SK-N-SH (cell line): Measurements from ENCODE around the gene OSBPL2. TPM values are rescaled to one million over a fixed set of nuclear protein-coding genes. Genes with fewer than 3 reads are reported as not detected.

Source experiments
- CTCF ChIA-PET: fragments of 300-600, 350-600 bp; formaldehyde crosslinking; extraction: SDS; loops from one replicate; lab custom pipeline; 2021; lab: Yijun Ruan, JAX
- POLR2A ChIA-PET: fragments of 350-600 bp; sonication (Branson Sonifier 250); formaldehyde crosslinking; extraction: SDS; loops from one replicate; lab custom pipeline; 2020; ENCODE audit warnings: antibody characterized with exemption, inconsistent platforms; lab: Yijun Ruan, JAX
- DNase-seq: peaks from one replicate; pipeline ENCODE4 v3.0.0; 2012
- H2AFZ ChIP-seq: fragments of 200-600 bp; sonication (generic); 2 replicates; pipeline ENCODE4 v1.8.1; 2016; ENCODE audit warnings: antibody characterized with exemption, mild to moderate bottlenecking, low read depth
- H3F3A ChIP-seq: fragments of 200-600 bp; sonication (generic); replicated peaks from 2 replicates; pipeline ENCODE3; 2016; ENCODE audit warnings: antibody characterized with exemption, mild to moderate bottlenecking; ENCODE audit not compliant: insufficient read depth
- H3K27ac ChIP-seq, 2 experiments: fragments of 200-500 bp in 1 of 2; fragments of 200-600 bp in 1 of 2; sonication (Bioruptor generic) in 1 of 2; sonication (generic), shearing (Covaris generic) in 1 of 2; 2 replicates each; pipeline versions ENCODE4 v1.5.1 to v1.6.1; 2014 to 2016; ENCODE audit warnings: low read depth in 2 of 2, inconsistent platforms in 1 of 2, low read length in 1 of 2, mild to moderate bottlenecking in 1 of 2, mixed read lengths in 1 of 2
- H3K27me3 ChIP-seq: fragments of 200-600 bp; sonication (generic), shearing (Covaris generic); 2 replicates; pipeline ENCODE4 v1.6.1; 2016; ENCODE audit warnings: mixed run types; ENCODE audit not compliant: insufficient read depth
- H3K36me3 ChIP-seq, 2 experiments: fragments of 200-500 bp in 1 of 2; fragments of 200-600 bp in 1 of 2; sonication (Bioruptor generic) in 1 of 2; sonication (generic) in 1 of 2; replicated peaks in 1 of 2; 2 replicates each; pipeline versions ENCODE3 to v1.5.1; 2014 to 2016; ENCODE audit warnings: low read length in 1 of 2, mild to moderate bottlenecking in 1 of 2; ENCODE audit not compliant: insufficient read depth in 2 of 2, control insufficient read depth in 1 of 2
- H3K4me1 ChIP-seq, 2 experiments: fragments of 200-500 bp in 1 of 2; fragments of 200-600 bp in 1 of 2; sonication (Bioruptor generic) in 1 of 2; sonication (generic), shearing (Covaris generic) in 1 of 2; 2 replicates each; pipeline versions ENCODE4 v1.5.1 to v1.6.1; 2014 to 2016; ENCODE audit warnings: low read depth in 1 of 2, low read length in 1 of 2, mixed run types in 1 of 2; ENCODE audit not compliant: insufficient read depth in 2 of 2, control insufficient read depth in 1 of 2
- H3K4me2 ChIP-seq: fragments of 200-600 bp; sonication (generic), shearing (Covaris generic); 2 replicates; pipeline ENCODE4 v1.6.1; 2017; ENCODE audit warnings: mixed run types
- H3K4me3 ChIP-seq, 2 experiments: fragments of 200-500 bp in 1 of 2; fragments of 200-600 bp in 1 of 2; sonication (Bioruptor generic) in 1 of 2; sonication (generic), shearing (Covaris generic) in 1 of 2; 2 replicates each; pipeline versions ENCODE4 v1.5.1 to v1.8.1; 2014 to 2016; ENCODE audit warnings: low read depth in 2 of 2, inconsistent platforms in 1 of 2, low read length in 1 of 2, mild to moderate bottlenecking in 1 of 2, mixed read lengths in 1 of 2, moderate library complexity in 1 of 2
- H3K79me2 ChIP-seq: fragments of 200-600 bp; sonication (generic); 2 replicates; pipeline ENCODE4 v1.8.1; 2017; ENCODE audit warnings: mild to moderate bottlenecking; ENCODE audit not compliant: insufficient read depth
- H3K9ac ChIP-seq: fragments of 200-600 bp; sonication (generic); 2 replicates; pipeline ENCODE4 v1.6.1; 2017; ENCODE audit warnings: mixed run types
- H3K9me2 ChIP-seq: fragments of 200-600 bp; sonication (generic); 2 replicates; pipeline ENCODE4 v1.6.1; 2017; ENCODE audit warnings: mixed run types
- H3K9me3 ChIP-seq: fragments of 200-600 bp; sonication (generic); 2 replicates; pipeline ENCODE4 v1.6.1; 2017; ENCODE audit warnings: mixed run types, mild to moderate bottlenecking, moderate library complexity
- H4K20me1 ChIP-seq: fragments of 200-600 bp; sonication (generic); 2 replicates; pipeline ENCODE4 v1.6.1; 2017; ENCODE audit warnings: mild to moderate bottlenecking, mixed run types; ENCODE audit not compliant: insufficient read depth
- EZH2phosphoT487 ChIP-seq: fragments of 200-600 bp; sonication (generic); IDR thresholded peaks from 2 replicates; pipeline ENCODE4 v1.6.1; 2017; ENCODE audit warnings: low read depth, mixed run types, mild to moderate bottlenecking, antibody characterized with exemption, moderate library complexity, borderline replicate concordance
- FOSL2 ChIP-seq: IDR thresholded peaks from 2 replicates; pipeline ENCODE4 v1.4.0; 2012; ENCODE audit warnings: low read depth, mild to moderate bottlenecking, moderate library complexity, borderline replicate concordance
- FOXM1 ChIP-seq: IDR thresholded peaks from 2 replicates; pipeline ENCODE4 v1.4.0; 2012; ENCODE audit warnings: low read depth, mild to moderate bottlenecking
- GABPA ChIP-seq: IDR thresholded peaks from 2 replicates; pipeline ENCODE4 v1.4.0; 2012; ENCODE audit warnings: low read depth, mild to moderate bottlenecking
- GATA2 ChIP-seq: sonication (generic); formaldehyde crosslinking; IDR thresholded peaks from 2 replicates; pipeline ENCODE4 v1.5.0; 2020; ENCODE audit warnings: mild to moderate bottlenecking, missing genetic modification reagents
- JUND ChIP-seq: IDR thresholded peaks from 2 replicates; pipeline ENCODE4 v1.4.0; 2012
- NRF1 ChIP-seq: IDR thresholded peaks from 2 replicates; pipeline ENCODE4 v1.6.1; 2012; ENCODE audit warnings: low read depth, mild to moderate bottlenecking, low read length
- RAD21 ChIP-seq: IDR thresholded peaks from 2 replicates; pipeline ENCODE4 v1.6.1; 2012; ENCODE audit warnings: mild to moderate bottlenecking, low read length
- RXRA ChIP-seq: IDR thresholded peaks from 2 replicates; pipeline ENCODE4 v1.4.0; 2012; ENCODE audit warnings: low read depth, mild to moderate bottlenecking, borderline replicate concordance
- SMC3 ChIP-seq: IDR thresholded peaks from 2 replicates; pipeline ENCODE4 v1.6.1; 2012; ENCODE audit warnings: low read depth, low read length, improper control_type of control experiment
- TAF1 ChIP-seq: IDR thresholded peaks from 2 replicates; pipeline ENCODE4 v1.6.1; 2012; ENCODE audit warnings: low read depth, mild to moderate bottlenecking, low read length, moderate library complexity, borderline replicate concordance
- TEAD4 ChIP-seq: IDR thresholded peaks from 2 replicates; pipeline ENCODE4 v1.4.0; 2012; ENCODE audit warnings: mild to moderate bottlenecking, borderline replicate concordance; ENCODE audit not compliant: insufficient read depth
- YY1 ChIP-seq: IDR thresholded peaks from 2 replicates; pipeline ENCODE4 v1.4.0; 2012; ENCODE audit warnings: low read depth, mild to moderate bottlenecking
- WGBS: methylation state at CpG from one replicate; pipeline ENCODE4 v1.1.6; 2017; ENCODE audit warnings: low lambda C conversion rate; 5-methylcytosine and 5-hydroxymethylcytosine counted together
- polyA plus RNA-seq, 3 experiments: library from polyadenylated mRNA; depleted of rRNA; stranded (reverse); fragments of >200 nt; gene quantifications; 2 replicates each; pipeline ENCODE4 v1.2.3, GENCODE V29; 2012
- TF ChIP-seq, protein P1 (sequence below): fragments of 200-600 bp; sonication (generic); IDR thresholded peaks from 2 replicates; pipeline ENCODE4 v1.6.1; 2017; ENCODE audit warnings: antibody characterized with exemption, mild to moderate bottlenecking, moderate library complexity
- TF ChIP-seq, protein P2 (sequence below): IDR thresholded peaks from 2 replicates; pipeline ENCODE4 v1.4.0; 2012; ENCODE audit warnings: low read depth

OSBPL2 gene
- polyA plus RNA-seq, 1 of the 3 experiments (the other 2 are of a cell fraction), result 17.7 TPM

DNA sequence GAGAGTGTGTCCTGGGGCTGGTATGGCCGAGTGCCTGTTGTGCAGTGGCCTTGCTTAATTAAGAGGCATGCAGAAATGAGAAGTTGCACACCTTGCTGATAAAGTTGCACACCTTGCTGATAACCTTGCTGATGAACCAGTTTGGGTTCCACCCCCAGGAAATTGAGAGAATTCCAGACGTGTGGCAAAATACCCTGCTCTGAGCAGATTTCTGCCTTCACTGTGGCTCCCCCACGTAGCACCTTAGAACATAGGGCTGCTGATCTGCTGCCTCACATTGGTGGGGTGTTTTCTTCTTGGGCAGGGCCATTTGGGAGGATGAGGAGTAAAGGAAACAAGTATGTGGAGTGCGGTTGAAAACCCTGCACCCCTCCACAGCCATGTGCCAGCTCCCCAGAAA is 42.0 kb downstream of the OSBPL2 start:
- no peak overlapping the region for H3K4me2 ChIP-seq
- H3K4me3 ChIP-seq, result no peak overlapping the region
- no peak overlapping the region for H3K27ac ChIP-seq
- ChIA-PET POLR2A (no interaction called here), CTCF (no interaction called here)
- DNase-seq, result no peak
- 94% methylated on average over 3 of the region's 4 CpGs for WGBS
- no peaks in the 10 kb centered on the region for H3K9me2 ChIP-seq
- H4K20me1 ChIP-seq, result no peaks in the 10 kb centered on the region
- TF ChIP-seq TAF1 (no peak), FOXM1 (no peak), EZH2phosphoT487 (no peak), JUND (no peak), SMC3 (no peak)
- TF ChIP-seq, protein P1, sequence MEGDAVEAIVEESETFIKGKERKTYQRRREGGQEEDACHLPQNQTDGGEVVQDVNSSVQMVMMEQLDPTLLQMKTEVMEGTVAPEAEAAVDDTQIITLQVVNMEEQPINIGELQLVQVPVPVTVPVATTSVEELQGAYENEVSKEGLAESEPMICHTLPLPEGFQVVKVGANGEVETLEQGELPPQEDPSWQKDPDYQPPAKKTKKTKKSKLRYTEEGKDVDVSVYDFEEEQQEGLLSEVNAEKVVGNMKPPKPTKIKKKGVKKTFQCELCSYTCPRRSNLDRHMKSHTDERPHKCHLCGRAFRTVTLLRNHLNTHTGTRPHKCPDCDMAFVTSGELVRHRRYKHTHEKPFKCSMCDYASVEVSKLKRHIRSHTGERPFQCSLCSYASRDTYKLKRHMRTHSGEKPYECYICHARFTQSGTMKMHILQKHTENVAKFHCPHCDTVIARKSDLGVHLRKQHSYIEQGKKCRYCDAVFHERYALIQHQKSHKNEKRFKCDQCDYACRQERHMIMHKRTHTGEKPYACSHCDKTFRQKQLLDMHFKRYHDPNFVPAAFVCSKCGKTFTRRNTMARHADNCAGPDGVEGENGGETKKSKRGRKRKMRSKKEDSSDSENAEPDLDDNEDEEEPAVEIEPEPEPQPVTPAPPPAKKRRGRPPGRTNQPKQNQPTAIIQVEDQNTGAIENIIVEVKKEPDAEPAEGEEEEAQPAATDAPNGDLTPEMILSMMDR, result no peak
- H3K4me1 ChIP-seq, result peaks cover 0 to 6% of the 10 kb centered on the region in 2 experiments; a peak in 1 of 4 replicates
- peaks cover 3% of the 10 kb centered on the region for H3F3A ChIP-seq
- H3K36me3 ChIP-seq, result peaks cover 24 to 50% of the 10 kb centered on the region in 2 experiments
- no peaks in the 10 kb centered on the region for H3K27me3 ChIP-seq
- H3K79me2 ChIP-seq, result no peaks in the 10 kb centered on the region
- H2AFZ ChIP-seq, result no peak overlapping the region
- H3K9ac ChIP-seq, result no peak overlapping the region
- H3K9me3 ChIP-seq, result no peaks in the 10 kb centered on the region

DNA sequence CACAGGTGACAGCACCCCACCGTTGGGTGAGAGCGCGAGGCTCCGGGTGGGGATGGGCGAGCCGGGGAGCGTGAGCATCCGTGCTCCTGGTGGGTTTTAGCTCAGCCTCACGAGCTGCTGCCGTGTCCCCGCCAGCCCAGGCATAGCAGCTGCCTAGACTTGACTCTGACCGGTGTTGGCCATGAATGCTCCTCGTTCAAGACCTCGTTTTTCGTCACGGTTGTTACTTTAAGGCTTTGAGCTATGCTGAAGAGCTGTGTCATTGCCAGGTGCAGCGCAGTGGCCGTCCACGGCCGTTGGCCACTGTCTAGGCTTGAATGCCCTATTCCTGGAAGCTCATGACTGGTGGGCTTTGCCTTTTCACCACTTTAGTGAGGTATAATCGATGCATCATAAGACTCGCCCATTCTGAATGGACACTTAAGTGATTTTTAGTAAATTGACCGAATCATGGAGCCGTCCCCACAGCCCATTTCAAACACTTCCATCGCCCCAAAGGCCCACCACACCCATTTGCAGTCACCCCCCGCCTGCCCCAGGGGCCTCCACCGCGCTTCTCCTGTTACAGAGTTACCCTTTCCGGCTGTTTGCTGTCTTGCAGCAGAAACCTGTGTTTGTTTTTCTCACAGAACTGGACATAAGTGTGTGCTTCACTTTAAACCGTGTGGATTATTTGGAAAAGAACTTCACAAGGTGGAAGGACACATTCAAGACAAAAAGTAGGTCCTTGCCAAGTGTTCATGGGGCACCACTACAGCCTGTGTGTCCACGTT is 43.0 kb downstream of the OSBPL2 start:
- Histone ChIP-seq H3K9me3 (no peaks in the 10 kb centered on the region), H3K27me3 (no peaks in the 10 kb centered on the region), H3K27ac (no peak overlapping the region), H3K4me1 (peaks cover 0 to 6% of the 10 kb centered on the region in 2 experiments; a peak in 1 of 4 replicates), H3K9me2 (no peaks in the 10 kb centered on the region), H3F3A (peaks cover 3% of the 10 kb centered on the region), H3K4me2 (no peak overlapping the region), H4K20me1 (no peaks in the 10 kb centered on the region), H3K9ac (no peak overlapping the region), H3K4me3 (no peak overlapping the region)
- no peak for DNase-seq
- TF ChIP-seq NRF1, result no peak
- TF ChIP-seq RXRA, result no peak
- TF ChIP-seq TEAD4, result no peak
- TF ChIP-seq GATA2 (CRISPR knock-in tag), result no peak
- TF ChIP-seq GABPA, result no peak
- TF ChIP-seq FOSL2, result no peak
- no peak for TF ChIP-seq YY1
- TF ChIP-seq, protein P2, sequence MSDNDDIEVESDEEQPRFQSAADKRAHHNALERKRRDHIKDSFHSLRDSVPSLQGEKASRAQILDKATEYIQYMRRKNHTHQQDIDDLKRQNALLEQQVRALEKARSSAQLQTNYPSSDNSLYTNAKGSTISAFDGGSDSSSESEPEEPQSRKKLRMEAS, result no peak
- TF ChIP-seq RAD21, result no peak
- TF ChIP-seq, all 33 proteins: peak for 0
- Histone ChIP-seq H3K36me3 (peaks cover 24 to 56% of the 10 kb centered on the region in 2 experiments), H3K79me2 (no peaks in the 10 kb centered on the region), H2AFZ (no peak overlapping the region)
- 93% methylated on average over 24 of the region's 31 CpGs for WGBS
- ChIA-PET POLR2A (no interaction called here), CTCF (interaction anchor here (0.6 kb wide), 1 partner anchor 84 kb away, joined by 3 read pairs; no protein-coding TSS in a partner anchor)
